Adrenal gland (tissue), 5 donors: ENCODE data around the gene ITPK1.

Source experiments
- CTCF ChIP-seq, 6 experiments: fragments of 450-650 bp in 4 of 6; fragments of 200-600 bp in 2 of 6; sonication (generic) in 1 of 6; IDR thresholded peaks; 1 replicate in 5 of 6; 2 replicates in 1 of 6; pipeline versions ENCODE4 v1.5.1 to v1.8.0; 2016 to 2021; ENCODE audit warnings: antibody characterized with exemption in 6 of 6, mild to moderate bottlenecking in 2 of 6, moderate library complexity in 1 of 6
- POLR2A ChIP-seq, 2 donors: fragments of 450-650 bp; IDR thresholded peaks; one replicate each; pipeline ENCODE4 v1.6.1; 2017; ENCODE audit warnings: antibody characterized with exemption in 2 of 2, mild to moderate bottlenecking in 2 of 2, moderate library complexity in 1 of 2
- donor health status: DM: no; HTN: no; CAD: no.

GRCh38 chr14:92952481-92953298 lies 163.0 kb downstream of the ITPK1 start:
- TF ChIP-seq POLR2A (IDR thresholded peaks at IDR 0.05), result no peak
- TF ChIP-seq CTCF (IDR thresholded peaks at IDR 0.05), result no peak
